Stimulated activated CD4-positive, alpha-beta T cell treated with anti-CD3 and anti-CD28 coated beads, TNF-alpha, amount 100 ng/mL, for 1 hour (primary cell): ENCODE measurements around the gene HCAR2.
"Not testable (repeated sequence)": the region's sequence is repeated elsewhere in the genome, so short reads cannot be mapped to it uniquely, and the experiment has no call there.

ENCODE experiments used
- DNase-seq, 3 donors: peaks; one replicate each; pipeline ENCODE4 v3.0.0-alpha.2; 2020; ENCODE audit warnings: low read depth in 3 of 3, low spot score in 1 of 3

HCAR2 gene

DNA sequence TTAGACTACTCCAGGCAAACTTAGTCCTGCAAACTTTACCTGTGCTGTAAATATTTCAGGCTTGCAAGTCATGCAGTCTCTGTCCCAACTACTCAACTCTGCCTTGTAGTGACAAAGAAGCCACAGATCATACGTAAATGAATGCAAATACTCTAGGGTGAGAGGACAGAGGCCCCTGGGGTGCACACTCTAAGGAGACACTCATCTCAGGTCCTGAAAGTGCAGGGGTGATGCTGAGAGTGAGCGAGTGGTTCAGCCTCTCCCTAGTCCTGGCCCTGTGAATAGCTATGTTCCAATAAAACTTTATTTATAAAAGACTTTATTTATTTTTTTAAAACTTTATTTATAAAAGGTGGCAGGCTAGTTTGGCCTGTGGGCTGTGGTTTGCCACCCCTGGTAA is 34.9 kb downstream of the HCAR2 start:
- no peak for DNase-seq

GRCh38 chr12:122665759-122666158 is 37.4 kb downstream of the HCAR2 start:
- DNase-seq, result no peak

DNA sequence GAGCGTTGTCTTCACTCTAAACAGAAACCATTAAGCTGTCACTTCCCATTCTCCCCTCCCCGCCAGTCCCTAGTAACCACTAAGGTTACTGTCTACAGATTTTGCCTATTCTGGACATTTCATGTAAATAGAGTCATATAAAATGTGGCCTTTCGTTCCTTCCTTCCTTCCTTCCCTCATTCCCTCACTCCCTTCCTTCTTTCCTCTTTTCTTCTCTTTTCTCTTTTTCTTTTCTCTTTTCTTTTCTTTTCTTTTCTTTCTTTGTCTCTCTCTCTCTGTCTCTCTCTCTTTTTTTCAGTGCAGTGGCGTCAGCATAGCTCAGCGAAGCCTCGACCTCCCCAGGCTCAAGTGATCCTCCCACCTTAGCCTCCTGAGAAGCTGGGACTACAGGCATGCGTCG is 37.8 kb downstream of the HCAR2 start:
- no peak for DNase-seq

- DNase-seq, result no peak
These were observed 41.2 kb downstream of the HCAR2 start for GRCh38 chr12:122661938-122662337.

GRCh38 chr12:122661246-122661645 is 41.9 kb downstream of the HCAR2 start:
- DNase-seq, result no peak

- no peak for DNase-seq
These were observed 43.6 kb downstream of the HCAR2 start for GRCh38 chr12:122659579-122659978.

DNA sequence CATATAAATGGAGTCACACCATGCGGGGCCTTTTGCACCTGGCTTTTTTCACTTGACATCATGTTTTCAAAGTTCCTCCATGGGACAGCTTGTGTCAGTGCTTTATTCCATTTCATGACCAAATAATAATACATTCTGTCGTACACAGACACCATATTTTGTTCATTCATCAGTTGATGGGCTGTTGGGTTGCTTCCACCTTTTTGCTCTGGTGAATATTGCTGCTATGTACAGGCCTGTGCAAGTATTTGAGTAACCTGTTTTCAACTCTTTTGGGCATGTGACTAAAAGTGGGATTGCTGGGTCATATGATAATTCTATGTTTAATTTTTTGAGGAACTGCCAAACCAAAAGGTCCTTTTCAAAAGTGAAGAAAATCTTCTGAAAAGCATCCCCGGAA is 46.9 kb downstream of the HCAR2 start:
- DNase-seq, result no peak

- DNase-seq, result not testable (repeated sequence)
These were observed 49.9 kb downstream of the HCAR2 start for GRCh38 chr12:122653291-122653690.

DNA sequence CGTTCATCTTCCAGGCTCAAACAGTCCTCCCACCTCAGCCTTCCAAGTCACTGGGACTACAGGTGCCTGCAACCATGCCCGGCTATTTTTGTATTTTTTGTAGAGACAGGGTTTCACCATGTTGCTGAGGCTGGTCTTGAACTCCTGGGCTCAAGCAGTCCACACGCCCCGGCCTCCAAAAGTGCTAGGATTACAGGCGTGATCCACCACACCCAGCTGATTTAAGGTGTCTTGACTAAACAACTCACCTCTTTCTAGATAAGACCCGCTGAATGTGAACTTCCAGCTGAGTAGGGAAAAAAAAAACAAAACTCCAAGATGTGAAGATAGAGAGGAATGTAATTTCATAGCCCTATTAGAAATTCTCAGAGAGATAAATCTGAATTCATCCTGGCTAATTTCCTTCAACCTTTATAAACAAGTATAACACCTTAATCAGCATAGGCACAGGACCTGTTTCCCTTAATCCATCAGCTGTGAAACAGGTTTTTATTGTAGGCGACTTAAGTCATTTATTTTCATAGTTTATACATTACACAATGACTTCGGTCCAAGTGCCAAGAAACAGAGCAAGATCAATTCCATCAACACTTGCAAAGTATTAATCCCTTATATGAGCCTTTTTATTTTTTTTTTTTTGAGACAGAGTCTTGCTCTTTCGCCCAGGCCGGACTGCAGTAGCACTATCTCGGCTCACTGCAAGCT is 51.5 kb downstream of the HCAR2 start:
- DNase-seq, result no peak
